22Rv1 (cell line): ENCODE results near the gene TRIM9.

Experiments
- CTCF ChIP-seq: fragments of 450-650 bp; IDR thresholded peaks from 2 replicates; pipeline ENCODE4 v1.5.1; 2017; ENCODE audit warnings: mild to moderate bottlenecking
- ZFX ChIP-seq: fragments of 450-650 bp; IDR thresholded peaks from 2 replicates; pipeline ENCODE4 v1.6.1; 2017; ENCODE audit warnings: antibody characterized with exemption, borderline replicate concordance

- TF ChIP-seq CTCF (no peak), ZFX (no peak)
These were observed 130.1 kb downstream of the TRIM9 start for GRCh38 chr14:50964683-50965390.
